GM21717 (cell line): Measurements from ENCODE around the gene CHCHD4.
"Not testable (repeated sequence)": the region's sequence is repeated elsewhere in the genome, so short reads cannot be mapped to it uniquely, and the experiment has no call there.

Experiments
- ATAC-seq: cut with Tn5 transposase; IDR thresholded peaks from one replicate; pipeline ENCODE4 v1.9.1; 2021; ENCODE audit warnings: mild to moderate bottlenecking, moderate library complexity; ENCODE audit not compliant: unreplicated experiment

CHCHD4 gene

DNA sequence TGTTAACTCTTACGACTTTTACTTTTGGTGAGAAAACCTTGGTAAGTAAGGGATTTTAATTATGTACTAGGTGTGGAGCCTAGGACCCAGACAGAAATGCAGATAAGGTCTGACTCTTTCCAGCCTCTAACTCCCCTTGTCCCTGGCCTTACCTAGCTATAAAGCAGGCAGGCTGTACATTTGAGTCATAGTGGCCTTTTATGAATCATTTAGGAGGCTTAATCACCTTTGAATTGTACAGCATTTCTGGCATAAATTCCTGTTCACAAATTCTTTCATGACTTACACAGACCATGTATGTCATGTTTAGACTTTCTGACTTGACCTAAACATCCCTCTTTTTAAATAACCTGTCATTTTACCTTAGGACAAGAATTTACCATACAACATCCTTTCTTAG lies 47.4 kb downstream of the CHCHD4 start:
- no peak for ATAC-seq

DNA sequence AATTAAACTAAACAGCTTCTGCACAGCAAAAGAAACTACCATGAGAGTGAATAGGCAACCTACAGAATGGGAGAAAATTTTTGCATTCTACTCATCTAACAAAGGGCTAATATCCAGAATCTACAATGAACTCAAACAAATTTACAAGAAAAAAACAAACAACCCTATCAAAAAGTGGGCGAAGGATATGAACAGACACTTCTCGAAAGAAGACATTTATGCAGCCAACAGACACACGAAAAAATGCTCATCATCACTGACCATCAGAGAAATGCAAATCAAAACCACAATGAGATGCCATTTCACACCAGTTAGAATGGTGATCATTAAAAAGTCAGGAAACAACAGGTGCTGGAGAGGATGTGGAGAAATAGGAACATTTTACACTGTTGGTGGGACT lies 49.4 kb downstream of the CHCHD4 start:
- not testable (repeated sequence) for ATAC-seq

DNA sequence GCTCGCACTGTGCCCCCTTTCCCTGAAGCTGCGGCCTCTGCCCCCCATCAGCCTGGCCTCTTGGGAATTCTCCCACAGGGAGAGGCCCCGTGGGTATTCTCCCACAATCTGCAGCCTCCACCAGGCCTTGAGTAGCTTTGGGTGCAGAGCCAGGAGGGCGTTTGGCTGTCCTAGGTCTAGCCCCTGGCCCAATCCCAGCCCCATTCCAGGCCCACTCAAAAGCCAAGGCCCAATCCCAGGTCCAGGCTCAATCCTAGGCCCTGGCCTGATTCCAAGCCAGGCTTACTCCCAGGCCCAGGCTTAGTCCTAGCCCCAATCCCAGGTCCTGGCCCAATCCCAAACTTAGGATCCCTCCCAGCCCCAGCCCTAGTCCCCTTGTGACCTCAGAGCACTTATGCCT lies 59.8 kb downstream of the CHCHD4 start:
- no peak for ATAC-seq

DNA sequence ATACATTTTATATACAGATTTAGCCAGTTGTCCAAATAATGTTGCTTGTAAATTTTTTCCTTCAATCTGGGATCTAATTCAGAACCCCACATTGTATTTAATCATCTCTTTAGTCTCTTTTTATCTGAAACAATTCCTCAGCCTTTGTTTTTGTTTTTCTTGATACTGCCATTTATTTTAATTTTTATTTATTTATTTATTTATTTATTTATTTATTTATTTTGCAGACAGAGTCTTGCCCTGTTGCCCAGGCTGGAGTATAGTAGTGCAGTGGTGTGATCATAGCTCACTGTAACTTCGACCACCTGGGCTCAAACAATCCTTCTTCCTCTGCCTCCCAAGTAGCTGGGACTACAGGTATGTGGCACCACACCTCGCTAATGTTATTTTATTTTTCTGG lies 61.5 kb downstream of the CHCHD4 start:
- ATAC-seq = no peak
